Fibroblast of skin of left biceps (primary cell): Measurements from ENCODE around the gene CUEDC1.
"Not testable (repeated sequence)": the region's sequence is repeated elsewhere in the genome, so short reads cannot be mapped to it uniquely, and the experiment has no call there.

Source experiments
- DNase-seq, 2 experiments: peaks; one replicate each; pipeline ENCODE4 v3.0.0-alpha.2; 2013; ENCODE audit warnings: low read depth in 2 of 2

CUEDC1 gene

GRCh38 chr17:57938061-57938502 is 17.1 kb downstream of the CUEDC1 start:
- DNase-seq = no peak

- DNase-seq = no peak
Observed at GRCh38 chr17:57937492-57937891, 17.7 kb downstream of the CUEDC1 start.

GRCh38 chr17:57935833-57936807 is 19.1 kb downstream of the CUEDC1 start:
- DNase-seq = no peak

- DNase-seq = no peak
Observed at GRCh38 chr17:57931488-57932137, 23.6 kb downstream of the CUEDC1 start.

- no peak for DNase-seq
Observed at GRCh38 chr17:57930239-57930638, 25.0 kb downstream of the CUEDC1 start.

DNA sequence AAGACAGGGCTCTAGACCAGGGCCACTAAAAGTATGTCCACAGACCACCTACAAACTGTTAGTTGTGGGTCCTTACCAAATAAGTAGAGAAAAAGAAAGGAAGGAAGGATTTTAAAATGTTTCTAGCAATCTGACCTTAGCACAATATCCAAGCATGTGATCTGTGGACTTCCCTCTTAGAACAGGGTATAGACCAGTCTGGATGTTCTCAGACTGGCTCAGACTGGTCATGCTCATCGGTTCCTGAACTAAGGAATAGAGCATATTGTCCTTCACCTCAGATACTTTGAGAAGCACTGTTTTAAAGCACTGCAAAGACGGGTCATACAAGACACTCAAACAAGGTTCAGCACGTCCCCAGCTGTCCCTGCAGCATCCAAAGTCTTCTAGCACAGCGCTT is 25.8 kb downstream of the CUEDC1 start:
- DNase-seq = no peak

DNA sequence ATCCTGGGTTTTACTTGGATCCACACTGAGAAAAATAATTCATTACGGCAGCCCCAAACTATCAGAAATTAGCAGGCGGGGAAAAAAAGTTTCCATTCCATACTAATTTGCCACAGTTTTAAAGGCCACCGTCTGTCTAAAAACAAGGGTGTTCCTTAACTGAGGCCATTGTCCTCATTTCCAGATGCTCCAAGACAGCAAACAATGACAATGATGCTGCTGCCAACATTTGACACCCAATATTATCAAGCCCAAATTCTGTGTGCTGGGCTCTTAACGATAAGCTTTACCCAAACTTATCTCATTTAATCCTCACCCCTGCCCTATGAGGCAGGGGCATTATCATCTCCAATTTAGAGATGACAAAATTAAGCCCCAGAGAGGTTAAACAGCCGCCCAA is 26.3 kb downstream of the CUEDC1 start:
- DNase-seq = no peak

DNA sequence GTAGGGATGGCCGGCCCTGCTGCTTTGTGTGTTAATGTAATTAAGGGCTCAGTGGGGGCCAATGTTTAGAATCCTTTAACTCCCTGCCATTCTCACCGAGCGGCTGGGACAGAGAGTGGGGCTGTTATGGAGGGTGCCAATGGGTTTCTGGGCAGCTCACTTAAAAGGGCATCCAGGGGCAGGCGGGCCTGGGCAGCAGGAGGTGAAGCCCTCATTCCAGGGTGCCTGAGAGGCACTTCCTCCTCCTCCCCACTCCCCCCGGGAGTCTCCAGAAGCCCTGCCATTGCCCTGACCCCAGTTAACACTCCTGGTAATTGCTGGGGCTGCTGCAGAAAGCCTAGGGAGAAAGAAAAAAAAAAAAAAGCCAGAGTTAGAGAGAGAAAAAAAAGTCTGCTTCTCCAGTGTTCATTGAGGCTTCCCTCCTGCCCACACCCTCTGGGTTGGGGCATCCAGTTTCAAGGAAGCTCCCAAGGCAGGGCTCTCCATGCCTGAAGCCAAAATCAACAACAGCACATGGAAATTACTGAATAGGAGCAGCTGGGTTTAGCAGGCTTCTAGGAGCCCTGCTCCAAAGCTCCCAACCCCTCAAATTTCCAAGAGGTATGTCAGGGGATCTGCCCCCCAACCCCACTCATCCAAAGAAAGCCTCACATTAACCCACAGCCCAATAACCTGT is 28.0 kb downstream of the CUEDC1 start:
- DNase-seq = no peak

GRCh38 chr17:57926723-57927047 is 28.5 kb downstream of the CUEDC1 start:
- DNase-seq = no peak

DNA sequence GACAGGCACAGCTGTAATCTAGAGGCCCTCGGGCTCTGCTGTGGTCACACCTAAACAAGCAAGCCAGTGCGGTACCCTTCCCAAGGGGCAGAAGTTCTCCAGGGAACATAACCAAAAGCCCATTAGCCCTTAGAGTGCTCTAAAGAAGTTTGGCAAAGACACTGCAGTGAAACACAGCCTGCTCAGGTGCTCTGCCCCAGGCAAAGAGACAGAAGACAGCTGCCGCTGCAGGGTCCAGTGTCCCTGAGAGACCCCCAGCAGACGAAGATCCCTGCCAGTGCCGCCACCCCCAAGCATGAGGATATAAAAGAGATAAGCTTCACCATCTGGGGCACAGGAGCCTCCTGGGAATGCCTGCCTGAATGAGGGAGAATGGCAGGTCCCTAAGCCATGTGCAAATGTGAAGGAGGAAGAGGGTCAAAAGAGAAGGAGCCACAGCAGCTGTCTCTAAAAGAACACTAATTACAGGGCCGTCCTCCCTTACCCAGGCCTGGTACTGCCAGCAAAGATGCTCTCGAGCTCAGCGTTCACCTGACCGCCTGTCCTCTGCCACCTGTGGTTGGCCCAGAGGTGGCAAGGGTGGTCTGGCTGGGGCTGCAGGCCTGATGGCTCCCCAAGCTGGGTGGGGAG is 29.7 kb downstream of the CUEDC1 start:
- no peak for DNase-seq

- DNase-seq = no peak
Observed at GRCh38 chr17:57924677-57925076, 30.5 kb downstream of the CUEDC1 start.

DNA sequence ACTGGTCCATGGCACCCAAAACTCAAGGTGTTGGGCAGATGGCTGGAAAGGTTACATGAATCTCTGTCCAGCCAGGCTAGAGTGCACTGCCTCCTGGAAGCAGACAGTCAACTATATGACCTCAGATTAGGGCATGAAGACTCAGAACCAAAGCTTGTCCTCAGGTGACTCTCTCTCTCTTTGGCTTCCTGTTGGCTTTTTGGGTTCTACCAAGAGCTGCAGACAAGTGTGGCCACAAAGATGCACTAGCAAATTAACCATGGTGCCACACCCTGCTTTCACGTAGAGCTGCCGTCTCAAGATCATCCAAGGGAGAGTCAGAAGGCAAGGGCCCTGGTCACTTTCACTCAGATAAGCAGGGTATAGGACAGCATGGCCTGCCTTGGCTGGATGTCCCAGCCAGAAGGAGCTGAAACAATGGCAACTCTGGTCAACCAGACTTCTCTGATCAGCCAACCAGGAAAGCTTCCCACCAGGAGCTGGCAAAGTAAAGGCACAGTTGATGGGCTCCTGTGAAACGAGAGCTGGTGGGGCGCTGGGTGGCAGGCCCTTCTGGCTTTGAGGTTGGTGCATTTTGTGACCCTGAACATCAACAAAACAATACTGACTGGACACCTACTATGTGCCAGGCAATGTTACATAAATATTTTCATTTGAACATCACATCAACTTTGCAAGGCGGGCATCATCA is 31.9 kb downstream of the CUEDC1 start:
- DNase-seq = no peak

GRCh38 chr17:57922745-57923144 is 32.5 kb downstream of the CUEDC1 start:
- DNase-seq = not testable (repeated sequence)

DNA sequence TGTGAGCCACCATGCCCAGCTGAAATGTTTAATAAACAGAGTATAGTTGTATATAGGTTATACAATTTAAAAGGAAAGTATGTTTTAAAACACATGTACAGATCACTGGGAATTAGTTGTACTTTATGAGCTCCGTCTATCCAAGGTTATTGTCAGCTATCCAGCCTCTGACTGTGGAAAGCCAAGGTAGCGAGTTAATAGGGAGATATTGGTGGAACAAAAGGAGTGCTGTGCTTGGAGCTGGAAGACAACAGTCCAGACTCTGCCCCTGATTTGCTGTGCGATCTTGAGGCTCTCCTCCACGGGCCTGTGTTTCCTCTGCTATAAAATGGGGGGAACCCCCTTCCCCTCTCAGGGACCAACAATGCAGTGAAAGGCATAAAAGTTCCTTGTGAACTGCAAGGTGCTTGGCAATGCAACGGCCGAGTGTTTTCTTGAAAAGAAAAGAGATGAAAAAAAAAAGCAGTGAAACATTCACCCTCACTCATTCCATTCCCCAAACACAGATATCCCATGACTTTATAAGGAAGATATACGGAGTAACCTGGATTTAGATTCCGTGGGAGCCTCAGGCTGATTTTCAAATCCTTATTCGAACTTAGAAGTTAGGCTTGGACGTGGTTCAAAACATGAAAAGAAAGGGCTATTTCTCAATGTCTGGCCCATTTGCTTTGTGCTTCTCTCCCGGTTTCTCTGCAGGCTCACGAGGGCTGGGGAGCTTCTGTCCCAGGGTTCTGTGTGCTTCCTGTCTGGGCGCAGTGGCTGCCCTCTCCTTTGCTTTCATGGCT is 34.1 kb downstream of the CUEDC1 start:
- no peak for DNase-seq

- no peak for DNase-seq
Observed at GRCh38 chr17:57919918-57920317, 35.3 kb downstream of the CUEDC1 start.

- no peak for DNase-seq
Observed at GRCh38 chr17:57918017-57918895, 37.0 kb downstream of the CUEDC1 start.

GRCh38 chr17:57916925-57917858 is 38.0 kb downstream of the CUEDC1 start:
- DNase-seq = no peak

DNA sequence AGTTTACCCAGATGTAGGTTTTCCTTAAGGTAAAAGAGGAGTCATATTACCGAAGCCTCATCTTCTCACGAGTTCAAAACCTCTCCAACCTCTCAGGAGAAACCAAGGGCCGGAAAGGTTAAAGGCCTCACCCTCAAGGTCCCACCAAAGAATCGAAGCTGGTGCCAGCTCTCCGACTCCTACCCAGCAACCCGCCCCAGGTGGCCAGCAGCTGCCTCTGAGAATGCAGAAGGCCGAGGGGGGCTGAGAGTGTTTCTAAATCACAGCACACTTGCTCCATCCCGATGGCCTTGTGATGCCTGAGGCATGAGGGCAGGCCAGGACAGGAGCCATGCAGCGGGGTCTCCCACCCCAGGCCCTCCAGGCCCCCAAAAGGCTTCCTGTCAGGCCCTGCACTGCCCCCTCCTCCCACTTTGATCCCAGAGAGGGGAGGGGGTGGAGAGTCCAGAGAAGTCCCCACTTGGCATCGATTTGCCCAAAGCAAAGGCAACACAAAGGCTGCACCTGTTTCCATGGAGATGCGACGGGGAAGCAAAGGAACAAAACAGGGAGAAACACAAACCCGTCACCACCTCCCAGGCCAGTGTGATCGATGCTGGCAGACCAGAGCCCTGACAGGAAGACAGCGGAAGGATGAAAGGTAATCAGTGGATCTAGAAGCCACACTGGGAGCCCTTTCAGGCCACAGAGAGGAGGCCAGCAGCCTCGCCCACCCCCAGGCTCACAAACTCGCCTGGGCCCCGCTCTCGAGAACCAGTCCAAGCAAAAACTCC is 39.0 kb downstream of the CUEDC1 start:
- DNase-seq = no peak
